GM19043 (cell line): ENCODE results near the gene ATXN7.

ENCODE experiments used
- ATAC-seq: cut with Tn5 transposase; IDR thresholded peaks from one replicate; pipeline ENCODE4 v1.9.1; 2021; ENCODE audit warnings: low read depth; ENCODE audit not compliant: unreplicated experiment

ATXN7 gene

DNA sequence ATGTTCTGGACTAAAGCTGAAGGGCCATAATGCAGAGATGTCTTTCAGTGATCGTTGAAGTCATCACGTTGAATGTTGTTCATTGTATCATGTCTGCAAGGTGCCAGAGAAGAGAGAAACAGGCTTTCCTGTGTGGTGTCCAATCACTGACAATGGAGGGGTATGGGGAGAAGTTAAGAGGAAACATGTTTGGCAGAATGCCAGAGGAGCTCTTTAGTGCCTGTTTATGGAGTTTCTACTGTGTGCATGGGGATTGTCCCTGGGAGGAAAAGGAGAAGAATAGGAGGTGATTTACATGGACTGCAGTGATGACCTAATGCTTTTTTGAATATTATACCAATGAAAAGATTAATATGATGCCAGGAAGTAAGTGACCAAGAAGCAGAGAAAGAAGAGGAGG lies 36.8 kb downstream of the ATXN7 start:
- ATAC-seq = no peak

DNA sequence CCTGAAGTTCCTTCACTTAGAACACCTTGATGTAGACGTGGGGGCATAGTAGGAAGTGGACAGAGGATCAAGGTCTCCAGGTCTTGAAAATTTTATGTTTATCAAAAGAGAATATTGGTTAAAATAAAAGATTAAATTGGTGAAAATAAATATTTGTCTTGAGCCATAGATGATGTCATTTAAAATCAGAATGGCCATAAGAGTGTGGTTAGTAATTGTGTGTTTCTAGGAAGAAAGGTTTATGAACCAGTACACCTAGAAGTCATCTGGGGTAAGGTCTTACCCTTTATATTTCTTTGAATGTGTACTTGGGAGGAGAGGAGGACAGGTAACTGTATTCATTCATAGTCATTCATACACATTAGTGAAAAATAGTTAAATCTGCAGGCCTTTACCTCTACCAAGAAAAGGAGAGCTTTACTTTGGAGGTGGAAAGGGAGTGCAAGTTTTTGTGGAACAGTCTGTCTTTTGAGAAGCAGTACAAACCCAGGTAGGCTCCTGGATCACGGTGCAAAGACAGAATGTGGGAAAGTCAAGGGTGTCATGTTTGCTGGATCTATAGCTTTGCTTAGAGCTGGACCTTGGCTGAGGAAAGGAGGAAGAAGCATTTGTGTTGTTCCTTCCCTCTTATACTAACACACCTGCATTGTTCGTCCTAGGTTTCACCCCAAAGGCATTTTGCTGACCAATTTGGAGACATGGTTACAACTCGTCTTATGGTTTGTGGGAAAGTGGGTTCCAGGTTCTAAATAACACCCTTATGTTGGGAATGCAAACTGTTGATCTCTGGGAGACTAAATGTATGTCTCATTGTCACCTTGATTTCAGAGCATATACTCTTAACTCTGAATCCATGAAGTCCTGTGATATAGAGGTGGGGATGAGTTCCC lies 42.3 kb downstream of the ATXN7 start:
- ATAC-seq = no peak

- ATAC-seq = no peak
Observed at GRCh38 chr3:63908081-63908736, 44.5 kb downstream of the ATXN7 start.

- ATAC-seq = no peak
Observed at GRCh38 chr3:63908776-63909175, 45.1 kb downstream of the ATXN7 start.

DNA sequence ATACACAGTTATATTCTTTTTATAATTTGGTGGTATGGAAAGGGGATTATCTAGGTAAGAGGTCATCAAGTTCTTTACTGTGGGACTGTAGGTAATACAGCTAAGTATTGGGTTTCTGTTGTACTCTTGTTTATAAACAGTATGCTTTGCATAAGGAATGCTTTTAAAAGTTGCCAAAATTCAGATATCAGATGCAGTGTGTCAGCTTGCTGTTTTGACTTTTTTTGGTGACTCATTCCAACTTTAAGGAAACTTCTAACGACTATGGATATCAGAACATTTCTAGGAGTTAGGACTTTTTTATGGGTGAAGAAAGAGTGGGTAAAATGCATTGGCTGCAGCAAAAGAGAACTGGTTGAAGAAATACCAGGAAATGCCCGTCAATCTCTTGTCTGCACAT lies 45.8 kb downstream of the ATXN7 start:
- ATAC-seq = no peak

GRCh38 chr3:63910001-63910400 lies 46.3 kb downstream of the ATXN7 start:
- ATAC-seq = no peak

GRCh38 chr3:63910891-63911290 lies 47.2 kb downstream of the ATXN7 start:
- no peak for ATAC-seq

DNA sequence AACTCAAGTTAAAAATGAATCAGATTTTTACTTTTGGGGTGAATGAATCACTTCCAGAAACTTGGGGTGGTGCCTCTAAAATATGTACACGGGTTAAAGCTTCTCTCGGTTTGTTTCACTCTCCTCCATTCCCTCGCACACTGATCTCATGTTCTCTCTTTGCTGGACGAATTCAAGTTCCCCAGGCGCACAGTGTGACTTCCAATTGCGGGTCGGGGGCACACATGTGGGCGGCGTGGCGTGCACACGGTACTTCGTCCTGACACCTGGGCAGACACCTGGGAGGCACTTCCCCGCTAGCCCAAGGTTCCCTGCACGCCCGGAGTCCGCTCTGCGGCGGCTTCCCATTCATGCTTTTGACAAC lies 47.8 kb downstream of the ATXN7 start:
- no peak for ATAC-seq

- ATAC-seq = peak; percentile 73
Observed at GRCh38 chr3:63911873-63912767, 48.5 kb downstream of the ATXN7 start, which contains the start of gene SCAANT1. Gene SCAANT1 (minus strand): TSS chr3:63912383.

DNA sequence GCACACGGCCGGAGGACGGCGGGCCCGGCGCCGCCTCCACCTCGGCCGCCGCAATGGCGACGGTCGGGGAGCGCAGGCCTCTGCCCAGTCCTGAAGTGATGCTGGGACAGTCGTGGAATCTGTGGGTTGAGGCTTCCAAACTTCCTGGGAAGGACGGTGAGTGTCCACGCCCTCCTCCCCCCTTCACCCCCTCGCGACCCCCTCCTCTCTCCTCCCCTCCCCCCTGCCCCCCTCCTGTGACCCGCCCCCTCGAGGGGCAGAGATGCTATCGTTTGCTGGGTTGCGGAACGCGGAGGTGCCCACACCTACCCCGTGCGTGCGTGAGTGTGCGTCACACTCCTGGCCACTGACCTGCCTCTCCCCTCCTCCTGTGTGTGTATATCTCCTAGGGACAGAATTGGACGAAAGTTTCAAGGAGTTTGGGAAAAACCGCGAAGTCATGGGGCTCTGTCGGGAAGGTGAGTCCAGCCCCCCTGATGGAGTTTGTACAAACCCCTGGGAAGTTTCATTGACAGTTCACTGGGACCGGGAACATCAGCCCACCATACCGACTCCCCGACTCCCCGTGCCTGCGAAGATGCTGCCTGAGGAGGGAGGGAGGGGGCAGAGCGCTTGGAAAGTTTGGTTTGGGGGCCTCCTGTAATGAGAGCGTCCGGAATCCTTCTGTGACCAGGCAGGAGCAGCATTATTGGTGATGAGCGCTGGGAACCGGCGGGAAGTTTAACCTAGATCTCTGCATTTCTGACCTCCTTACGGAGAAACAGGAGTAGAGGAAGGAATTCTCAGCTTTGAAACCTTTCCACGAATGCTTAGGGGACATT lies 49.3 kb downstream of the ATXN7 start:
- ATAC-seq = peak; percentile 20

- ATAC-seq = no peak
Observed at GRCh38 chr3:63914312-63914711, 50.6 kb downstream of the ATXN7 start.

- no peak for ATAC-seq
Observed at GRCh38 chr3:63918321-63918720, 54.7 kb downstream of the ATXN7 start.

GRCh38 chr3:63920001-63920400 lies 56.3 kb downstream of the ATXN7 start:
- no peak for ATAC-seq

DNA sequence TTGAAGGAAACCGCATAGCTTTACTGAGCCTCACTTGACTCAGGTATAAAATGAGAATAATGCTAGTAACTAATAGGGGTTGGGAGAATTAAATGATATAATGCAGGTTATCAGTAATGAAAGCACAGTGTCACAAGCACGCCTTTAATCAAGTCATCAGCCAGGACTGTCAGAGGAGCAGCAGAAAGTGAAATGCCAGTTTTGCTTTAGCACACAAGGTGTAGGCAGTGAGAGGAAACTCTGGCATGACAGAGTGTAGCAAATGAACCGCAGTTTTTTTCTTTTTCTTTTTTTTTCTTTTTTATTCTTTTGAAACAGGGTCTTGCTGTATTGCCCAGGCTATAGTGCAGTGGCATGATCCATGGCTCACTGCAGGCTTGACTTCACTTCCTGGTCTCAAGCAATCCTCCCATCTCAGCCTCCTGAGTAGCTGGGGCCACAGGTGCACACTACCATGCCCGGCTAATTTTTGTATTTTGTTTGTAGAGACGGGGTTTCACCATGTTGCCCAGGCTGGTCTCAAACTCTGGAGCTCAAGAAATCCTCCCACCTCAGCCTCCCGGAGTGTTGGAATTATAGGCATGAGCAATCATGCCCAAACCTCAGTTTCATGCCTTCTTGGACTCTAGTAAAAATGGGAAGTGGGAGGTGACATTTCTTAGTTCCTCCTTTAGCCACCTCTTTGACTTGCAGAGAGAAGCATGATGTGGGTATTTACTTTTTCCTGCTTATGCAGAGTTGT lies 58.2 kb downstream of the ATXN7 start:
- peak; percentile 82 for ATAC-seq

DNA sequence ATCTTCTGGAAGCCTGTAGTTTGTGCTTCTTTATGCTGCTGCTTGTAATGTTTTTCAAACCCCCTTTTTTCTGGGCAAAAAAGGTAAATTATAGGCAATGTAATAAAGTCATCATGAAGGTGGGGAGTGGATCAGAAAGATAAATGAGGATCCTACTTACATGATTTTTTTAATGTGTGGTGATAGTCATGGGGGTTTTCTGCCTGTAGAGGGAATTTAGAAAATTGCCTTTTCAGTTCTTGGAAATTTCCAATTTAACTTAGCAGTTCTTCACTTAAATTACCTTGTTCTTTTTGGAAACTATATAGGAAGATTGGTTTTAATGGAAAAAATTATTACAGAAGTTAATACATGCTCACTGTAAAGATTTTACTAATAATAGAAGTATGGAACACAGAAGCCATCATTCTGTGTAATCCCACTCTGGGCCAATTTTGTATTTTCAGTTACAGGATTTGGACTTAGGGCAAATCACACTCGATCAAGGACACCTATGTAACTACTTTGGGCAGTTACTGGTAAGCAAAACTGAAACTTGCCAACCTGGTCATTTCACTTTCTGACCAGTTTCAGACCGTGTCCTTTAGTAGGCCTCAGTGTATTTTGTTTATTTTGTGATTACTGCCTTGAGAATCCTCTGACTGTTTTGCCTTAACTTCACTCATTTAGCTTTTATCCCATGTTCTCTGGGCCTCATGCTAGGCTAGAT lies 59.0 kb downstream of the ATXN7 start:
- ATAC-seq = peak; percentile 3

- no peak for ATAC-seq
Observed at GRCh38 chr3:63926309-63926708, 62.6 kb downstream of the ATXN7 start.

DNA sequence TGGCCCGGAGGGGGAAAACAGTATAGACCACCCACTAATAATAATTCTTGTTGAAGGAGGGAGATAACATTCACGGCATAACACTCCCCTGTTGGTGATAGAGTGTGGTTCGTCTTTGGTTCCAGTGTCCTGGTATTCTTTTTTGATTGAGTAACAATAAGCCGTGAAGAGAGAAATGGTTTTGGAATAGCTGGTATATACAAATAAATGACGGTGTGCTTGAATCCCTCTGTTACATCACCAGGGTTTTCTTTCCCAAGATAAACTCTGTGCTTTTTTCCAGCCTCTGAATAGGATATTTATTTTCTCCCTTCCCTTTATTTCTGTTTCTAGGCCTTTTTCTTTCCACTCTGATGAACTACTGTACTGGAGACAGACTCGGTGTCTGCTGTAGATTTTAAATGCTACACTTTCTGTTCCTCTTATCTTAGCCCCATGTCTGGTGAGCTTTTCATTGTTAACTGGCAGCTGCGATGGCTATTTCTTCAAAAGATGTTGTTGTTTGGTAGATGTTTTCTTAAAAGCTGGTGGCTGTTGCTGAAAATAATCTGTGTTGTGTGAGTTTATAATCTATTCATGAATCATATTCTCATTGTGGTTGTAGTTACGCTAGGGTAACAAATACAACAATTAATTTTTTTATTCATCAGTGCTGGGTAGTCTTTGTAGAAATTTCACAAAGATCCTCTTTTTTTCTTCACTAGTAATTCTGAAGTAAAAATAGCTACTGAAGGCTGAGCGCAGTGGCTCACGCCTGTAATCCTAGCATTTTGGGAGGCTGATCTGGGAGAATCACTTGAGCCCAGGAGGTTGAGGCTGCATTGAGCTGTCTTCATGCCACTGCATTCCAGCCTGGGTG lies 64.0 kb downstream of the ATXN7 start:
- peak; percentile 89 for ATAC-seq

GRCh38 chr3:63931290-63931689 lies 67.6 kb downstream of the ATXN7 start:
- no peak for ATAC-seq
